HG03354 (cell line): ENCODE data around the gene KLK6.

Experiments
- ATAC-seq: cut with Tn5 transposase; IDR thresholded peaks from one replicate; pipeline ENCODE4 v1.9.1; 2021; ENCODE audit warnings: mild to moderate bottlenecking; ENCODE audit not compliant: unreplicated experiment, poor library complexity, severe bottlenecking

Gene KLK6

DNA sequence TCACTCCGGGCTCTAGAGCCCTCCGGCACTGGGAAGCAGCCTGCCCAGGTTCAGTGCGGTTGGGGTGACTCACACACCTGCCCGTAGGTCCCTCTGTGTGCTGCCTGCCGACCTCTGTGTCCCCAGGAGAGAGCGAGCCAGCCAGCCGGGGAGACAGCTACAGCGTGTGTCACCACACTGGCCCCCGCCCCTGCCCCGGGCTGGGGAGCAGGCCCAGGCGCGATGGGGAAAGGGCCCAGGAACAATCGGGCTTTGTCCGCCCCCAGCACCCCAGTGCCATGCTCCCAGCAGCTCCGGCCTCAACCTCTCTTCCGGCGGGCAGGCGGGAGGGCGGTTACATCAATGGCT is at the start of gene KLK6:
TSS of gene KLK6 (minus strand) at position 179 of the 348 bp plus-strand sequence. CDS start 1,487 bp downstream, outside the sequence.
- ATAC-seq, result no peak

DNA sequence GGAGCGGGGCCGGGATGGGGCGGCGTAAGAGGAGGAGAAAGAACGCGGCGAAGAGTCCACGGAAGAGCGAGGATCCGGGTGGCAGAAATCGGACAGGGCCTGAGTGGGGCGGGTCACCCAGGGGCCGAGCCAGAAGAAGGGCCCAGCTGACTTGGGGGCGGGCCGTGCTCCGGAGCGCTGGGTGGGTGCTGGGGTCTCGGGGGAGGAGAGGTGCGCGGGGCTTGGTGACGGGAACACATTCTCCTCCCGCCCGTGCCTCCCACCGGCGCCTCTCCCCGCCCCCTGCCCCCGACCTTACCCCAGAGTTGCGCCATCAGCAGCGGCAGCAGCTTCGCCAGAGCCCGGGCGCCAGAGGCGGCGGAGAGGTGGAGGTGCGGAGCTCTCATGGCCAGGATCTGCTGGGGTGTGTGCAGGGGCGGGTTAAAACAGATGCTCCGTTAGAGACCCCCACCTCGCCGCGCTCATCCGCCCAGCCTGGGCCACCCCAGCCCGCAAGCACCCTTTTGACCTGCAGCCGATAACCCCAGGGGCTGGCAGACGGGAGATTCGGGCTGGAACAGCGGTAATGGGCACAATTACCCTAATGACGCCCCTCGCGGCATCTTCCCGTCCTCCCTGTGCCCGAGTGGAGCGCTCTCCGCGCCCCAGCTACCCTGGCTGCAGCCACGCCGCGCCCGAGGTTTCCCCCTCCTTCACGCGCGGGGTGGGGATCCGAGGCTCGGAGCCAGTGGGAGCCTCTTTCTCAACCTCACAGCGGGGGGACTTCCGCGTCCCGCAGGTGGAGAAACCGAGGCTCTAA is 49.6 kb upstream of the KLK6 start:
- no peak for ATAC-seq

DNA sequence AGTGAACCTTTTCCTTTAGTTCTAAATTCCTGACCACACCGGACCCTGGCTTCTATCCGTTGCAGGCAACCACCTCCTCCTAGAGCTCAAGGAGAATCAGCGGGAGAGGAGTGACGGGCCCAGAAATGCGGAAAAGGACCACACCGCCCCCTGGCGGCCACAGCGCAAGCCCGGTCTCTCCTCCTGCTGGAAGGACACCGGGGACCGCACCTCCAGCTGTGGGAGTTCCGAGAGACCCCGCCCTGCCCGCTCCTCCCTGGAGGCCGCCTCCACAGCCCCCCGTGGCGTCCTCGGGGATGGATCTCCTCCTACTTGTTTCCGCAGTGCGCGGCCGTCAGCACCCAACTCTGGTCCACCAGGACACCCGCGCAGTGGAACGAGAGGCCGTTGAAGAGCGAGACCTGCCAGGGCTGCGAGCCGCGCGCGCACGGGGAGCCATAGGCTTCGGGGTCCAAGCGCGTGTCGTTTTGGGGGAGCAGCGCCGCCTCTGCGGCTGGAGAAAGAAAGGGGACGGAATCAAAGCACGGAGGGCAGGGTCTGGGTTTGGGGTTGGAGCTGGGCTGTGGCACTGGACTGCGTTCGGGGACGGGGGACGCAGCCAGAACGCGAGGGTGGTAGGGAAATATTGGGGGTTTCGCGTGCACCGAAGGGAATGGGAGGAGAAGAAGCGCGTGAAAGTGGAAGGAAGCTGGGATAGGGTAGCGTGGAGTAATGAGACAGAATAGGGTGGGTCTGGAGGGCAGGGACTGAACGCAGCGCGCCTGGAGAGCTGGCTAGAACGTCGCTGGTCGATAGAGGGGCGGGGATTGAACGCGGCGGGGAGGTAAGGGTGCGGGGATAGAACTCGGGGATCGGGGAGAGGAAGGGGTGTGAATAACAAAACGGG is 47.6 kb upstream of the KLK6 start:
- ATAC-seq, result no peak

DNA sequence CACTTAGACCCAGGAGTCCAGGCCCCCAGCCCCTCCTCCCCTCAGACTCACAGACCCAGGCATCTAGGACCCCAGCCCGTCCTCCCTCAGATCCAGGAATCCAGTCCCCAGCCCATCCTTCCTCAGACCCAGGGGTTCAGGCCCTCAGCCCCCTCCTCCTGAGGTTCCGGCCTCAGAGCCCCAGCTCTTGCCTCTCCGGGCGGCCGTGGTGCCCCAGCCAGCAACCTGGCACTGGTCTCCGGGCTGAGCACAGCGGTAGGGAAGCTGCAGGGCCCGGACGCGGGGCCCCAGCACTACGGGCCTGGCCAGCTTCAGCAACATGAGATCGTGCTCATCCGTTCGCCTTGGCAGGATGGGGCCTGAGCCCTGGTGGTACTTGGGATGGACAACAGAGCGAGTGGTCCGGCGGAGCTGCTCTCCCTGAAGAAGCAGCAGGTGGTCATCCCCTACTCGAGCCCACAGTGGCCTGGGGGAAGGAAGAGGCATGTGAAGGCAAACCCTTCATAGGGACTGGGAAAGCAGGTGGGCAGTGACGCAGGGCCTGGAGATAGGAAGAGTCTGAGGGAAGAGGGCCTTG is 46.4 kb upstream of the KLK6 start:
- no peak for ATAC-seq

DNA sequence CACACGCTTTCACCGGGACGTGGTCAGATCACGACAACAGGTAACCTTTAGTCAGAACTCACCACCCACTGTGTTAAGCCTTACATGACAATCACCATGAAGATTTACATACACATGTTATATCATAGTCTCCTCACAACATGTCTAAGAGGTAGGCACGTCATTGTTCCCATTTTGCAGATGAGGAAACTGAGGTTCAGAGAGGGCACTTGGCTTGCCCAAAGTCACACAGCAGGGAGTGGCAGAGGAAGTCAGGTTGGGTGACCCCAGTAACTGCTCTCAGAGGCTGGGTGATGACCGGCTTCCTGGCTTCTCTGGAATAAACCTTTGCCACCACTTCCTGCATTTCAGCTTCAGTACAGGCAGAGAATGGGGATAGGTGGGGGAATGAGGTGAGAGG is 44.9 kb upstream of the KLK6 start:
- ATAC-seq, result no peak

DNA sequence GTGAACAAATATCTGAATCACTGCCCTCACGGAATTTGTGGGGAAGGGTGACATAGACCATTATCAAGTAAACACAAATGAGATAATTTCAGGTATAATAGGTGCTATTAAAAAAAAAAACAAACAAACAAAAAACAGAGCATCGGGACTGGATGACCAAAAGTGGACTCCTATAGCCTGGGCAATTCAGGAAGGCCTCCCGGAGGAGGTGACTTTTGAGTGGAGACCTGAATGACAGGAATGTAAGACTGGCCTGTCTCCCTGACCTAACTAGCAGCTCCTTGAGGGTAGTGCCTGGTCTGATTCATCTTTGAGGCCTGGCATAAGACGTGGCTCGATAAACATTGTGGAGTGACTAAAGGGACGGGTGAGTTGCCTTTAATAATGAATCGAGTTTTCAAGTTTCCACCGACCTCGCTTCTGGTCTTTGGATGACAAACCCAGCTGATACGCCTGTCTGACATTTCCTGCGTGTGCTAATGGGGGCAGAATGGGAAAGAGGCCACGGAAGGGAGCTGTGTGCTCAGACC is 43.3 kb upstream of the KLK6 start:
- no peak for ATAC-seq

DNA sequence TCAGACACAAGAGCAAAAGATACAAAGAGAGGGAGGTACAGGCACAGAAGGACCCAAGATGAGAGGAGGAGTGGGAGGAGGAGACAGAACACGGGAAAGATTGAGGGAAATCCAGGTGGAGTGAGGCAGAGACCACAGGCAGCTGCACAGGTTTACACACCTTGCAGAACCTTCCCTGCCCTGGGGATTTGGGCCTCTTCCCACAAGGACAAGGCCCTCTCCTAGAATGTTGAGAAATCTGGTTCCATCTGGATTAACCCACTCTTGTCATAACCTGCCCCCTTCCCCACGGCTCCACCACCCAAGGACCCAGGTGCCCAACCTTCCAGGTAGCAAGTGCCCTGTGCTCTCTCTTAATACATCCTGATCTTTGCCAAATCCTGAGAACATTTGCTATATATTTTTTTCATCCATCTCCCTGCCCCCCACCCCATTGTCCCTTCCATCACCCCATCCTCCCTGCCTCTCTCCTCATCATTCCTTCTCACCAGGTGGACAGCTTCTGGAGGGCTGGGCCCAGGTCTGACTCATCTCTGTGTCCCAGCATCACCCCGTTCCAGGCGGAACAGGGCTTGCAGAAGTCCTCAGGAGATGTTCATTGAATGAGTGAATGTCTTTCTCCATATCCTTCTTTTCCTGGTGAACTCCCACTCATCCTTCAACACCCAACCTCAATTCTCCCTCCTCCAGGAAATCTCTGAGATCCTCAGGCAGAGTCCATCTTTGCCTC is 40.8 kb upstream of the KLK6 start:
- no peak for ATAC-seq

DNA sequence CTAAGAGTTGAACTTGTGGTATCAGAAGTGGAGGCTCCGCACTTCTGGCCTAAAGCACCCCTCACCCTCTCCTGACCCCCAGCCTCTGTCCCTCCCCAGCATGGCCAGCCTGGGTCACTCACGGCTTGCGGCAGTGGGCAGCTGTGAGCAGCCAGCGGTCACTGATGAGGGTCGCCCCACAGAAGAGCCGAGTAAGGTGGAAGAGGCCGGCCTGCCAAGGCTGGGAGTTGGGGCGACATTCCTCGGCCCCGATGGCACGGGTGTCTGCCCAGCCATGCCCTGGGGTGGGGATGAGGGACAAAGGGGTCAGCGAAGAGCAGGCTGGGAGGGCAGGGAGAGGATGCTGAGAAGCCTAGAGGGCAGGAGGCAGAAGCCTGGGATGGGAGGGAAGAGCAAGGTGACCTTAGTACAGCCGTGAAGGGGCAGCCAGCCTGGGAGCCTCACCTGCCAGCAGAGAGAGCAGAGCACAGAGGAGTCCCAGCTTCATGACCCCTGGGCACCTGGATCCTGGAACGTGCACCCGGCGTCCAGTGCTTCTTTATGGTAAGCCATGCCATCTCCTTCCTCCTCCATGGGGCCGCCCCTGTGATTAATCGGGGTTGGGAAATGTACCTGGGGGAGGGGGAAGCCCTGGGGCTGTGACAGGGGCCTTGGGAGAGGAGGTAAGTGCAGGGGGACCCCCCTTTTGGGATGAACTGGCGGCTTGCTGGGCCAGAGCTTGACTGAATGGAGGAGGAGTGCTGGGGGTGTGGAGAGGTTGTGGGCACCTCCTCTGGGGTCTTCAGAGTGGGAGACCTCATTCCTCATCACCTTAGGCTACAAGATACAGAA is 39.9 kb upstream of the KLK6 start:
- no peak for ATAC-seq

DNA sequence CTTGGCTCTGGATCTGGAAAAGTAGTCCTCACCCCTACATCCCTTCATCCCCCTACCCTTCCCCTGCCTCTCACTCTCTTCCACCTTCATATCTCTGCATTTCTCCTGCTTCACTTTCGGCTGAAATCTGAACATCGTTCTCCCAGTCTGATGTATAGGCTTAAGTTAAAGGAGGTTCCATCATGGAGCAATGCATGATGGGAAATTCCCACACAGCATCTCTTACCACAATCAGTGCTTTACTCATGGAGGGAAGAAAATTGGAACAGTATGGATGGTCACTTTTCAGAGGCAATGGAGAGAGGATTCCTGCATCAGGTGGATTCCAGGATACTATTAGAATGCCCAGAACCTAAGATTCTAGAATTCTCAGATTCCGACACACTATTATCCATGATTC is 38.1 kb upstream of the KLK6 start:
- ATAC-seq, result no peak

DNA sequence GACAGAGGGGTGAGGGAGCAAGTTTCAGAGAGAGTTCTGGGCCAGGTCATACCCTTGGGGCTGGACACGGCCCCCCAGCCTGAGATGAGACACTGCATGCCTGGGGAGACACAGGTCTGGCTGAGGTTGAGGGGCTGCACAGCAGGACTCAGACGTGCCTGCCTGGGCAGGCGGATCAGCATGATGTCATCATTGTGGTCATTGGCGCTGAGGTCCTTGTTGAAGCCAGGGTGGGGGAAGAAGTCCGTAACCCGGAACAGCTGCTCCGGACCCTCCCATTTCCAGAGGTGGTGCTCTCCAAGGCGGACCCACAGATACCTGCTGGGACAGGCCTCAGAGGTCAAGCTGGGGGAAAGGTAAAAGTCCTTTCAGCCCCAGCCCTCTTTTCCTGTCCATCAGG is 37.0 kb upstream of the KLK6 start:
- no peak for ATAC-seq

DNA sequence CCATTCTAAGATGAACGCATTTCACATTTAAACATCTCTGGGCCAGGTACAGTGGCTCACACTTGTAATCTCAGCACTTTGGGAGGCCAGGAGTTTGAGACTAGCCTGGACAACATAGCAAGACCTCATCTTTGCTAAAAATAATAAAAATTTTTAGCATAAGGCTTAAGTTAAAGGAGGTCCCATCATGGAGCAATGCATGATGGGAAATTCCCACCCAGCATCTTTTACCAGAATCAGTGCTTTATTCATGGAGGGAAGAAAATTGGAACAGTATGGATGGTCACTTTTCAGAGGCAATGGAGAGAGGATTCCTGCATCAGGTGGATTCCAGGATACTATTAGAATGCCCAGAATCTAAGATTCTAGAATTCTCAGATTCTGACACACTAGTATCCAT is 35.9 kb upstream of the KLK6 start:
- ATAC-seq, result no peak

DNA sequence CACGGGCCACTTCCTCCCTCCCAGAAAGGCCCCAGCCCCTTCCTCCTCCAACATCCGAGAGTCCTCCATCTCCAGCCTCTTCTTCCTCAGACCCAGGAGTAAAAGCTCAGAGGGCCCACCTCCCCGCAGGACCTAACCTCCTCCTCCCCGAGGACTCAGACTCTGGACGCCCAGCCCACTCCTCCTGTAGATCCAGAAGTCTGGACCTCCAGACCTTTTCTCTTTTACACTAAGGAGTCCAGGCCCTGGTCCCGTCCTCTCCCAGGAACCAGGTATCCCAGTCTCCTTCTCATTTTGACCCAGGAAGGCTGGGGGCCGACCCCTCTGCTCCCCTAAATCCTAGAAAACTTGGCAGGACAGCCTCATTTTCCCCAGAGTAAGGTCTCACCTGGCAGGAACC is 33.9 kb upstream of the KLK6 start:
- ATAC-seq, result no peak

DNA sequence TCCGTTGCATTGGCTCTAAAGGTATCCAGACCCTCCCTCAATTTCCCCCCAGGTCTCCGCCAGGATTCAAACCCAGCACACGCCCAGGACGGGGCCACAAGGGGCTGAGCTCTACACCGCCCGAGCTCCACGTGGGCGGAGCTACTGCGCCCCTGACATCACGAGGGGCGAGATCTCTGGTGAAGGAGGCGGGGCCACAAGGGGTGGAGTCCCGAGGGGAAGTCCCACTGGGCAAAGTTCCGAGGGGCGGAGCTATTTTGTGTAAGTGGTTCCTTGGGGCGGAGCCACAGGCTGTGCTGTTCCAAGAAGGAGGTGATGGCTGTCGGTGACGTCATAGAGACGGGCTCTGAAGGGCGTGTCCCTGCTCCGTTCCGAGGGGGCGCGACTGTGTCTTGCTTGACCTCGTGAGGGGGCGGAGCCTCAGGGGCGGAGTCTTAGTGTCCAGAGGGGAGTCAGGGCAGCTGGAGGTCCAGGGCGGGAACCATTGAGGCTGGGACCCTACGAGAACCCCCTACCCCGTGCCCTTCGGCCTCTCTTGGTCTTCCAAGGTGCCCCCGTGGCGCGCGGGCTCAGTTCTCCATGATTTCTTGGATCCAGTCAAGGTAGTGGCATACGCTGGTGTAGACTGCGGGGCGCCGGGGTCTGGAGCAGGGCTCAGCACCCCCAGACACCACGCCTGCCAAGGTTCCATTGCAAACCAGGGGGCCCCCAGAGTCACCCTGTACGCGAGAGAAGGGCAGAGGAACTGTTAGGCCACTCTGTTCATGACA is 33.3 kb upstream of the KLK6 start:
- no peak for ATAC-seq

DNA sequence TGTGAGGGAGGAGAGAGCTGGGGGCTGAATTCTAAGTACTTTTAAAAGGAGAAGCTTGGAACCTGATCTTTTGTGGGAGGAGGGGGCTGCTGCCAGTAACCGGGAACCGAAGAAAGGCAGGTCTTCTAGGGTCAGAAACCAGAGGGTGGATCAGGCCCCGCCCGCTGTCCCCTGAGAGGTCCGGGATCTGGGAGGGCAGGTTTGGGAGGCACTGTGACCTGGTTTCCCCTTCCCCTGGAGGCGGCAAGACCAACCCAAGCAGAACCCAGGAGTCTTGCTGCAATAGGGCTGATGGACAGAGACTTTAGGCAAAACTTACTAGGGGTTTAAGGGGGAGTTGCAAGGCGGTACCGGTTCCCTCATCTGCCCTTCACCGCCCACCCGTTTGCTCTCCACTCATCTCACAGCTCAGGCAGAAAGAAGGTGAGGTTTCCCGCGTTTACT is 32.7 kb upstream of the KLK6 start:
- ATAC-seq, result no peak

DNA sequence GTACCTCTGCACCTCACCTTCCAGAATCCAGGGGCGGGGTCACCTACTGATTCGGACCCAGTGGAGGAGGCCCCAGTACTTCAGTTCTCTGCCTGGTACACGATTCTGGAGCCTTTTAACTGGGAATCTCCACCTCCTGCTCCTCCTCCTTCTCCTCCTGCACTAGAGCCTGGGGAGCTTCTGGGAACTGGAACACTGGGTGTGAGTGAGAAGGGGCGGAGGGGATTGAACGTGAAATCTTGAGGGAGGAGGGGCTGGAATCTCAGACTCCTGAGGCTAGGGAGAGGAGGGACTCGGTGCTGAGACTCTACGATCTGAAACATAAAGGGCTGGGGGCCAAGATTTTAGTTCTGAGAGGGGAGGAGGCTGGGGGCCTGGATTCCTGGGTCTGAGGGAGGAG is 32.1 kb upstream of the KLK6 start, which contains the start of gene KLK8:
TSS of gene KLK8 (minus strand) at position 90 of the 400 bp plus-strand sequence. CDS start 437 bp downstream, outside the sequence.
- no peak for ATAC-seq

DNA sequence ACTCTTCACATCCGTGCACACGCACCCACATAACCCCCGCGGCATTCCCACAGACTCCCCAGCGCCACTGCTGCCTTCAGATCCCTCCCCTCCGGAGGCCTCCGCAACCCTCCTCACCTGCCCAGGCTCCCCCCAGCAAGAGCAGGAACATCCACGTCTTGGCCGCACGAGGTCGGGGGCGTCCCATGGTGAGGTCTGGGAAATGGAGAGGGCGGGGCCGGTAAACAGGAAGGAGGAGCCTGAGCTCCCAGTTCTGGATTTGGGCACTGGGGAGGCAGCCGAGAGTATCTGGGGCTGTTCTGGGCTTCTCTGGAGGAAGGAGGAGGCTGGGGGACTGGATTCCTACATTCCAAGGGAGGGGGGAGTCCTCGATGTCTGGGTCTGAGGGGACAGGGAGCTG is 31.6 kb upstream of the KLK6 start:
- ATAC-seq, result no peak

DNA sequence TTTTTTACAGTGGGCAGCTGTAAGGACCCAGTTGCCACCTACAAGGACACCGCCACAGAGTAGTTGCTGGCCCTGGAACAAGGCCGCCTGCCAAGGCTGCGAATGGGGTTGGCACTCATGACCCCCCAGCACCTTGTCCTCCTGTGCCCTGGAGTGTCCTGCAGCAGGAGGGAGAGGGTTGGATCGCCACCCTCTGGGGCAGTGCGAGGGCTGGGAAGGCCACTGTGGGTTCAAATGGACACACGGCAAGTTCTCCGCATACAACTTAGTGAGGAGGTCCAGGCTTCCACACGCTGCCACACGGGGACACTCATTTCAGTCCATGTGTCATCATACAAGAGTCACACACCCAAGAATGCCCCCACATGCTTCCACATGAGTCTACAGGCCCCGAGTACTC is 31.0 kb upstream of the KLK6 start:
- no peak for ATAC-seq

DNA sequence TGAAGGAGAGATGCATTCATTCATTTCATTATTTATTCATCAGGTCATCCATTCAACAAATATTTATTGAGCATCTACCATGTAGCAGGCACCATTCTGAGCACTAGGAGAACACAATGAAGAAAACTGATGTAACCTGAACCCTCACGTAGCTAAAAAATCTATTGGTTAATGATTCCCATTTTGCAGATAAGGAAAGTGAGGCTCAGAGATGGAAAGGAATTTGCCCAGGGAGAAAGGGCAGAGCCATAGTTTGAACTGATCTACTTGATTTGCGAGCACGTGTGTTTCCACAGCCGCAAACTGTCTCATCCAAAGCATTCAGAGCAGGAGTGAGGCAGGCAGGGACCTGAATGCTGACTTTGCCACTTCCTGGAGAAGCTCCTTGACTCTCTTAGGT is 29.3 kb upstream of the KLK6 start:
- no peak for ATAC-seq
